GM06990 (cell line): Measurements from ENCODE around the gene EDN2.

Source experiments
- DNase-seq: peaks from one replicate; pipeline ENCODE4 v3.0.0-alpha.2; 2011; ENCODE audit not compliant: insufficient read length; ENCODE audit errors: extremely low read depth
- H3K27me3 ChIP-seq: replicated peaks from 2 replicates; pipeline ENCODE4 v1.6.0; 2011; ENCODE audit warnings: low read length; ENCODE audit not compliant: control insufficient read depth, insufficient read depth
- H3K36me3 ChIP-seq: 2 replicates; pipeline ENCODE4 v1.5.1; 2011; ENCODE audit warnings: low read length; ENCODE audit not compliant: control insufficient read depth, insufficient read depth
- H3K4me3 ChIP-seq: replicated peaks from 2 replicates; pipeline ENCODE4 v1.5.1; 2011; ENCODE audit warnings: low read depth, mild to moderate bottlenecking, control low read depth, low read length
- TF ChIP-seq, protein P1 (sequence below): IDR thresholded peaks from 2 replicates; pipeline ENCODE4 v1.5.1; 2011; ENCODE audit warnings: low read length, control low read depth, mild to moderate bottlenecking, inconsistent platforms; ENCODE audit not compliant: insufficient read depth, poor library complexity, severe bottlenecking

Gene EDN2

DNA sequence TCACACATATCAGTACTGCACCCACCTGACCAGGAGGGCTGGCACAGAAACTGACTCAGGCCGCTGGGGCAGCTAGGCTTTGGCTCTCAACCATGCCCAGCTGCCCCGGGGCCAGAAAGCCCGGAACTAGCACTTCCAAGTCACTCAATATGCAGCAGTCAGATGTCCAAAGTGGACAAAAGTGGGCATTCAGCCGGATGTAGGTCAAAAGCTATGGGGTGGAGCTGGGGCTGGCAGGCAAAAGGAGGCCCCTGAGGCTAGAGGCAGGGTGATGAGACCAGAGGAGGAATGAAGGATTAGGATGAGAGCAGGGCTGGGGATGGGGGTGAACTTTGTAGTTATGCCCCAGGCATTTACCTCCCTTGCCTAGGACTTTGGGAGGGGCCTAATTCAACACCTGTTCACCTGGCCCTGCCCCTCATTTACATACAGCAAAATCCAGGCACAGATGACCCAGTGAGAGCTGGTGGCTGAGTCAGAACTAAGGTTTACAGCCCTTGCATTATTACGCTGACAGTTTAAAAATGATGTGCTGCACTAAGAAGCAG lies 30.7 kb upstream of the EDN2 start:
- DNase-seq = no peak

DNA sequence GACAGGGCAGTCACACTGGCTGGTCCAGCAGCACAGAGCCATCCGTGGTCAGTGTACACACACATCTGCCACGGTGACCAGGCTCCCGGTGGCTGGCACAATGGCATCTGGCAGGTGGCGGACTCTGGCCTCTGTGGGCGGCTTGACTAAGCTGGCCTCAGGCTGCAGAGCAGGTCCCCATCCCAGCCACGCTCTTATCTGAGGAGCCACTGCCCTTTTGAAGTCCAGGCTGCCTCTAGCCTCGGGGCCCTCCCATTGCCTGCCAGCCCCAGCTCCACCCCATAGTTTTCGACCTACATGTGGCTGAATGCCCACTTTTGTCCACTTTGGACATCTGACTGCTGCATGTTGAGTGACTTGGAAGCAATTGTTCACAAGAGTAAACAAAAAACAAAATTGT lies 29.9 kb upstream of the EDN2 start:
- Histone ChIP-seq H3K36me3 (no peaks in the 10 kb centered on the region; the same call in none of the 2 replicates), H3K4me3 (no peak overlapping the region), H3K27me3 (no peaks in the 10 kb centered on the region)
- TF ChIP-seq, protein P1, sequence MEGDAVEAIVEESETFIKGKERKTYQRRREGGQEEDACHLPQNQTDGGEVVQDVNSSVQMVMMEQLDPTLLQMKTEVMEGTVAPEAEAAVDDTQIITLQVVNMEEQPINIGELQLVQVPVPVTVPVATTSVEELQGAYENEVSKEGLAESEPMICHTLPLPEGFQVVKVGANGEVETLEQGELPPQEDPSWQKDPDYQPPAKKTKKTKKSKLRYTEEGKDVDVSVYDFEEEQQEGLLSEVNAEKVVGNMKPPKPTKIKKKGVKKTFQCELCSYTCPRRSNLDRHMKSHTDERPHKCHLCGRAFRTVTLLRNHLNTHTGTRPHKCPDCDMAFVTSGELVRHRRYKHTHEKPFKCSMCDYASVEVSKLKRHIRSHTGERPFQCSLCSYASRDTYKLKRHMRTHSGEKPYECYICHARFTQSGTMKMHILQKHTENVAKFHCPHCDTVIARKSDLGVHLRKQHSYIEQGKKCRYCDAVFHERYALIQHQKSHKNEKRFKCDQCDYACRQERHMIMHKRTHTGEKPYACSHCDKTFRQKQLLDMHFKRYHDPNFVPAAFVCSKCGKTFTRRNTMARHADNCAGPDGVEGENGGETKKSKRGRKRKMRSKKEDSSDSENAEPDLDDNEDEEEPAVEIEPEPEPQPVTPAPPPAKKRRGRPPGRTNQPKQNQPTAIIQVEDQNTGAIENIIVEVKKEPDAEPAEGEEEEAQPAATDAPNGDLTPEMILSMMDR = no peak
- no peak for DNase-seq

More for the DNA sequence above, 30.7 kb upstream of the EDN2 start:
- TF ChIP-seq, protein P1 = no peak
- no peaks in the 10 kb centered on the region; the same call in none of the 2 replicates for H3K36me3 ChIP-seq
- H3K4me3 ChIP-seq = no peak overlapping the region
- H3K27me3 ChIP-seq = no peaks in the 10 kb centered on the region

DNA sequence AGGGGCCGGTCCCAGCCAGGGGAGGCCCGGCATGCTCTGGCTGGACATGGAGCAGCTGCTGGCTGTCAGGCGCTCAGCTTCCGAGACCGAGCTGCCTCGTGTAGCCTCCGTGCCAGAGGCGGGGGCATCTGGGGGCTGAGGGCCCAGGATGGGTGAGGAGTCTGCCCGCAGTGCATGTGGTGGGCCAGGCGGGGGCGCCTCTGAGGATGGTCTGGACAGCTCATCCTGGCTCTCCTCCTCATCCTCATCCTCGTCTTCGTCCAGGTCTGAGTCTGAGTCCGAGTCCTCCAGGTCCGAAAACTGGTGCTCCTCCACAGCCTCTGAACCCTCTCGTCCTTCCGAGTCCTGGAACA lies 28.9 kb upstream of the EDN2 start:
- TF ChIP-seq, protein P1 = peak; percentile 68
- Histone ChIP-seq H3K36me3 (no peaks in the 10 kb centered on the region; the same call in none of the 2 replicates), H3K4me3 (no peak overlapping the region), H3K27me3 (no peaks in the 10 kb centered on the region)
- no peak for DNase-seq

DNA sequence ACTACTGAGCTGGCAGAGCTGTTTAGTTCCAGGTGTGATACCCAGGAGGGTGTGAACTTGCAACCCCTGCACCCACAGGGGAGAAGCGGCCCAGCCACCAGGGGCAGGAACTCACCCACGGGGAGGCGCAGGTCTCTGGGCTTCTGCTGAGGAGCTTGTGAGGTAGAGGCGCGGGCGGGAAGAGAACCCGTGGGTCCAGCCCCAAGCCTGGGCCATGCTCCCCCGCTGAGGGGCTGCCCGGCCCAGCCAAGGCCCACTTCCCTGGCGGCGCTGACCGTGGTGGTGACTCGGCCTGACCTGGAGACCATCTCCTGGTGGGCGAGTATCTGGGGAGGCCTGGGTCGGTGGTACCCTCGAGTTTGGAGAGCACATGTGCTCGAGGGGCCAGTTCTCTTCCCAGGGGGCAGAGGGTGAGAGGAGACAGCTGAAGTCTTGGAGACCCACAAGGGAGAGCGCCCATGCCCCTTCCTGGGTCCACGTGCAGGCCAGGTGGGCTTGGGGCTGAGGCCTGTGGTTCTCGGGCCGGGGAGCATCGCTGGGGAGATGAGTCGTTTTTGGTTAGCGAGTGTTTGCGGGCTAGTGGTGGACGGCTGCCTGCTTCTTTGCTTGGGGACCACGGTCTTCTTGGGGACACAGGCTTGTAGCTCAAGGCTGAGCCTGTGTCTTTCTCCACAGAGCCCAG lies 28.4 kb upstream of the EDN2 start:
- TF ChIP-seq, protein P1 = no peak
- H3K36me3 ChIP-seq = no peaks in the 10 kb centered on the region; the same call in none of the 2 replicates
- H3K27me3 ChIP-seq = no peaks in the 10 kb centered on the region
- DNase-seq = no peak
- no peak overlapping the region for H3K4me3 ChIP-seq

DNA sequence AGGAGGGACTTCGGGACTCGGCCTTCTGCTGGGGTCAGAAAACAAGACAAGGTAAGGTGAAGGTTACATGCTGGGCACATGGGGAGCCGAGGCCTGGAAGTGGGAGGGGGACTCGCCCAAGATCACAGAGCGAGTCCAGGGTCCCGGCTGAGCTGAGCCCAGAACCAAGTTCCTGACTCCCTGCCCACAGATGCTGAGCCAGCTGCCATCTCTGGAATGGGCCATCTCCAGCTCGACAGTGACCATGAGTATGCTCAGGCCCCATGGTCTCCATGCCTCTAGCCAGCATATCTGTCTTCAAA lies 26.7 kb upstream of the EDN2 start:
- TF ChIP-seq, protein P1 = no peak
- no peak for DNase-seq
- Histone ChIP-seq H3K27me3 (no peaks in the 10 kb centered on the region), H3K36me3 (no peaks in the 10 kb centered on the region; the same call in 1 of the 2 replicates), H3K4me3 (no peak overlapping the region)
